ENCODE measurements around the gene PDXDC1. TPM values are rescaled to one million over a fixed set of nuclear protein-coding genes. Genes with fewer than 3 reads are reported as not detected.
"Not testable (repeated sequence)": the region's sequence is repeated elsewhere in the genome, so short reads cannot be mapped to it uniquely, and the experiment has no call there.

The PDXDC1 gene
- total RNA-seq, 2 donors from 2014 or later = 253 to 267 TPM

- H3K9me3 ChIP-seq; H3K4me3 ChIP-seq; H3K4me1 ChIP-seq; intact Hi-C loops (cut with DNase I); DNase-seq; H3K27ac ChIP-seq; H3K27me3 ChIP-seq; H3K9ac ChIP-seq (ENCODE audit: low read depth in 2 of 2, low read length in 2 of 2); H3K36me3 ChIP-seq: not testable (repeated sequence)
Measured at GRCh38 chr16:15012941-15013340, 38.1 kb downstream of the PDXDC1 start.

- DNase-seq; H3K9ac ChIP-seq (ENCODE audit: low read depth in 2 of 2, low read length in 2 of 2); intact Hi-C loops (cut with DNase I); H3K27ac ChIP-seq; H3K4me1 ChIP-seq; H3K4me3 ChIP-seq; H3K27me3 ChIP-seq; H3K9me3 ChIP-seq: not testable (repeated sequence)
- H3K36me3 ChIP-seq = peaks cover 14% of the 10 kb centered on the region
Measured at GRCh38 chr16:15015671-15016070, 40.8 kb downstream of the PDXDC1 start.

- H3K9me3 ChIP-seq; H3K4me1 ChIP-seq; H3K4me3 ChIP-seq; H3K27me3 ChIP-seq; H3K9ac ChIP-seq (ENCODE audit: low read depth in 2 of 2, low read length in 2 of 2); intact Hi-C loops (cut with DNase I): not testable (repeated sequence)
- H3K36me3 ChIP-seq = peaks cover 14% of the 10 kb centered on the region
- DNase-seq = peak; percentile 31
- H3K27ac ChIP-seq = peak overlapping the region; percentile 2
Measured at GRCh38 chr16:15016354-15016753, 41.5 kb downstream of the PDXDC1 start.

GRCh38 chr16:15016951-15017580 is 42.2 kb downstream of the PDXDC1 start:
- H3K9ac ChIP-seq (ENCODE audit: low read depth in 2 of 2, low read length in 2 of 2); H3K9me3 ChIP-seq; H3K4me3 ChIP-seq; H3K27me3 ChIP-seq; H3K4me1 ChIP-seq; intact Hi-C loops (cut with DNase I): not testable (repeated sequence)
- DNase-seq = peak; percentile 72
- Histone ChIP-seq H3K27ac (peak overlapping the region; percentile 2), H3K36me3 (peaks cover 14% of the 10 kb centered on the region)

- DNase-seq; intact Hi-C loops (cut with DNase I); H3K27ac ChIP-seq; H3K4me1 ChIP-seq; H3K9me3 ChIP-seq; H3K27me3 ChIP-seq; H3K4me3 ChIP-seq; H3K9ac ChIP-seq (ENCODE audit: low read depth in 2 of 2, low read length in 2 of 2): not testable (repeated sequence)
- H3K36me3 ChIP-seq = peaks cover 20% of the 10 kb centered on the region
Measured at GRCh38 chr16:15021429-15021828, 46.6 kb downstream of the PDXDC1 start.

- peak; percentile 44 for TF ChIP-seq CTCF (IDR thresholded peaks at IDR 0.05)
- H3K27ac ChIP-seq; intact Hi-C loops (cut with DNase I): not testable (repeated sequence)
Measured at GRCh38 chr16:15022194-15022593, 47.4 kb downstream of the PDXDC1 start.

GRCh38 chr16:15023381-15024077 is 48.7 kb downstream of the PDXDC1 start:
- peaks cover 18% of the 10 kb centered on the region for H3K36me3 ChIP-seq
- intact Hi-C loops (cut with DNase I); H3K9ac ChIP-seq (ENCODE audit: low read depth in 2 of 2, low read length in 2 of 2); H3K27ac ChIP-seq; H3K4me1 ChIP-seq; H3K4me3 ChIP-seq; H3K9me3 ChIP-seq; H3K27me3 ChIP-seq; DNase-seq: not testable (repeated sequence)

More at GRCh38 chr16:15022194-15022593, 47.4 kb downstream of the PDXDC1 start:
- DNase-seq = peak; percentile 41
- H3K9ac ChIP-seq (ENCODE audit: low read depth in 2 of 2, low read length in 2 of 2); H3K4me1 ChIP-seq; H3K4me3 ChIP-seq; H3K9me3 ChIP-seq; H3K27me3 ChIP-seq: not testable (repeated sequence)
- peaks cover 18% of the 10 kb centered on the region for H3K36me3 ChIP-seq

GRCh38 chr16:15024858-15025199 is 50.0 kb downstream of the PDXDC1 start:
- intact Hi-C loops (cut with DNase I); H3K4me1 ChIP-seq; H3K9me3 ChIP-seq; H3K27me3 ChIP-seq; H3K9ac ChIP-seq (ENCODE audit: low read depth in 2 of 2, low read length in 2 of 2); DNase-seq; H3K4me3 ChIP-seq: not testable (repeated sequence)
- Histone ChIP-seq H3K27ac (peak overlapping the region; percentile 37), H3K36me3 (peaks cover 11% of the 10 kb centered on the region)

GRCh38 chr16:15025234-15025951 is 50.6 kb downstream of the PDXDC1 start:
- H3K4me1 ChIP-seq; intact Hi-C loops (cut with DNase I); H3K9me3 ChIP-seq; H3K4me3 ChIP-seq; DNase-seq; H3K9ac ChIP-seq (ENCODE audit: low read depth in 2 of 2, low read length in 2 of 2); H3K27me3 ChIP-seq: not testable (repeated sequence)
- Histone ChIP-seq H3K27ac (peak overlapping the region; percentile 37), H3K36me3 (peaks cover 11% of the 10 kb centered on the region)

- H3K4me3 ChIP-seq; H3K27ac ChIP-seq; H3K9ac ChIP-seq (ENCODE audit: low read depth in 2 of 2, low read length in 2 of 2); H3K9me3 ChIP-seq; H3K4me1 ChIP-seq; H3K27me3 ChIP-seq; intact Hi-C loops (cut with DNase I); DNase-seq: not testable (repeated sequence)
- H3K36me3 ChIP-seq = peaks cover 11% of the 10 kb centered on the region
Measured at GRCh38 chr16:15027051-15027450, 52.2 kb downstream of the PDXDC1 start.

GRCh38 chr16:15027503-15028344 is 52.9 kb downstream of the PDXDC1 start:
- H3K27ac ChIP-seq; H3K4me3 ChIP-seq; H3K4me1 ChIP-seq; intact Hi-C loops (cut with DNase I); H3K27me3 ChIP-seq; DNase-seq; H3K9me3 ChIP-seq: not testable (repeated sequence)
- H3K9ac ChIP-seq (ENCODE audit: low read depth in 2 of 2, low read length in 2 of 2) = peak overlapping the region in 1 of 2 donors; percentile 36
- H3K36me3 ChIP-seq = peaks cover 11% of the 10 kb centered on the region

GRCh38 chr16:15028345-15028715 is 53.5 kb downstream of the PDXDC1 start:
- H3K9me3 ChIP-seq; H3K4me3 ChIP-seq; H3K27ac ChIP-seq; H3K36me3 ChIP-seq; H3K4me1 ChIP-seq; intact Hi-C loops (cut with DNase I); DNase-seq; H3K27me3 ChIP-seq: not testable (repeated sequence)
- peak overlapping the region in 1 of 2 donors; percentile 36 for H3K9ac ChIP-seq (ENCODE audit: low read depth in 2 of 2, low read length in 2 of 2)
